ENCODE data around the gene DEUP1. TPM values are rescaled to one million over a fixed set of nuclear protein-coding genes. Genes with fewer than 3 reads are reported as not detected.
"Not testable (repeated sequence)": the region's sequence is repeated elsewhere in the genome, so short reads cannot be mapped to it uniquely, and the experiment has no call there.

DEUP1 gene
- total RNA-seq, 3 donors from 2014 or later (not counting 1 experiment from before 2014, with no cell fraction given), result not detected

GRCh38 chr11:93407777-93408401, 77.3 kb downstream of the DEUP1 start:
- no peaks in the 10 kb centered on the region for H3K27me3 Mint-ChIP-seq (ENCODE audit: low read depth in 2 of 2)
- WGBS (ENCODE audit: insufficient coverage), result 83% methylated on average over 1 of the region's 2 CpGs
- DNase-seq (peak in 1 of 2 donors; percentile 1), ATAC-seq (no peak)
- Histone ChIP-seq H3K4me1 (ENCODE audit: control insufficient read depth, insufficient read depth, low read length) (no peaks in the 10 kb centered on the region), H3K9me3 (ENCODE audit: control insufficient read depth, insufficient read depth, low read length) (no peaks in the 10 kb centered on the region), H3K36me3 (ENCODE audit: control insufficient read depth, insufficient read depth, low read length) (no peaks in the 10 kb centered on the region), H3K4me3 (ENCODE audit: low read length) (no peak overlapping the region), H3K27ac (ENCODE audit: low read length) (no peak overlapping the region), H3K27me3 (ENCODE audit: control insufficient read depth, insufficient read depth, low read length) (no peaks in the 10 kb centered on the region)
- H3K4me1 Mint-ChIP-seq, result no peaks in the 10 kb centered on the region
- intact Hi-C loops (cut with micrococcal nuclease), result no loop called here
- no peaks in the 10 kb centered on the region for H3K36me3 Mint-ChIP-seq
- no peaks in the 10 kb centered on the region for H3K9me3 Mint-ChIP-seq
- no peak overlapping the region for H3K27ac Mint-ChIP-seq
- TF ChIP-seq CTCF (IDR thresholded peaks at IDR 0.05), result no peak
- H3K4me3 Mint-ChIP-seq, result no peak overlapping the region

DNA sequence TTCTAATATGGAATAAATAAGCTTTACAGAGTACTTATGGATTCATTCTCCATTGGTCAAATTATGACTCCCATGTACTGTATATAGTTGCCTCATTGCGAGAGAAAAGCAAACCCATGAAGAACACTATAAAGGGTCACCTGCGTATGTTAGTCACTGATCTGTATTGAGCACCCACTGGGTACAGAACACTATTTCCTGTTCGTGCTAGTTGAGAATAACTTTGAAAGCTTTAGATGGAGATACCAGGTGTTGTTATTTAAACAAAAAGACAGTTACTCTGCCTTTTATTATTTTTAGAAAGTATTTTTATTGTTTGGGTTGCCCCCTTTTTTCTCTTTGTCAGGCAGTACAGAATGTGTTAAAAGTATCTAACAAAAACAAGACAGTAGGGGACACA, 79.9 kb downstream of the DEUP1 start:
- H3K27ac Mint-ChIP-seq, result no peak overlapping the region
- ATAC-seq, result no peak

GRCh38 chr11:93411705-93412104, 81.2 kb downstream of the DEUP1 start:
- H3K27ac Mint-ChIP-seq, result no peak overlapping the region
- H3K9me3 Mint-ChIP-seq, result no peaks in the 10 kb centered on the region
- H3K4me1 Mint-ChIP-seq, result no peaks in the 10 kb centered on the region
- Histone ChIP-seq H3K27ac (ENCODE audit: low read length) (no peak overlapping the region), H3K27me3 (ENCODE audit: control insufficient read depth, insufficient read depth, low read length) (no peaks in the 10 kb centered on the region), H3K9me3 (ENCODE audit: control insufficient read depth, insufficient read depth, low read length) (no peaks in the 10 kb centered on the region), H3K4me3 (ENCODE audit: low read length) (no peak overlapping the region), H3K36me3 (ENCODE audit: control insufficient read depth, insufficient read depth, low read length) (no peaks in the 10 kb centered on the region), H3K4me1 (ENCODE audit: control insufficient read depth, insufficient read depth, low read length) (no peaks in the 10 kb centered on the region)
- no peak for TF ChIP-seq CTCF (IDR thresholded peaks at IDR 0.05)
- no peak for ATAC-seq
- no peaks in the 10 kb centered on the region for H3K36me3 Mint-ChIP-seq
- no peak overlapping the region for H3K4me3 Mint-ChIP-seq
- DNase-seq, result no peak
- intact Hi-C loops (cut with micrococcal nuclease), result no loop called here
- H3K27me3 Mint-ChIP-seq (ENCODE audit: low read depth in 2 of 2), result no peaks in the 10 kb centered on the region

More for the DNA sequence above, 79.9 kb downstream of the DEUP1 start:
- TF ChIP-seq CTCF (IDR thresholded peaks at IDR 0.05), result no peak
- no peaks in the 10 kb centered on the region for H3K27me3 Mint-ChIP-seq (ENCODE audit: low read depth in 2 of 2)
- no peaks in the 10 kb centered on the region for H3K4me1 Mint-ChIP-seq
- WGBS (ENCODE audit: insufficient coverage), result 93% methylated on average over 3 of the region's 3 CpGs
- H3K9me3 Mint-ChIP-seq, result no peaks in the 10 kb centered on the region
- Histone ChIP-seq H3K27ac (ENCODE audit: low read length) (no peak overlapping the region), H3K4me3 (ENCODE audit: low read length) (no peak overlapping the region), H3K27me3 (ENCODE audit: control insufficient read depth, insufficient read depth, low read length) (no peaks in the 10 kb centered on the region), H3K9me3 (ENCODE audit: control insufficient read depth, insufficient read depth, low read length) (no peaks in the 10 kb centered on the region), H3K4me1 (ENCODE audit: control insufficient read depth, insufficient read depth, low read length) (no peaks in the 10 kb centered on the region), H3K36me3 (ENCODE audit: control insufficient read depth, insufficient read depth, low read length) (no peaks in the 10 kb centered on the region)
- H3K36me3 Mint-ChIP-seq, result no peaks in the 10 kb centered on the region
- DNase-seq, result no peak
- intact Hi-C loops (cut with micrococcal nuclease), result no loop called here
- no peak overlapping the region for H3K4me3 Mint-ChIP-seq

GRCh38 chr11:93432247-93432646, 101.7 kb downstream of the DEUP1 start:
- H3K4me3 ChIP-seq (ENCODE audit: low read length), result no peak overlapping the region
- H3K27me3 Mint-ChIP-seq (ENCODE audit: low read depth in 2 of 2), result no peaks in the 10 kb centered on the region
- TF ChIP-seq CTCF (IDR thresholded peaks at IDR 0.05), result no peak

GRCh38 chr11:93443232-93443631, 112.7 kb downstream of the DEUP1 start:
- WGBS (ENCODE audit: insufficient coverage), result 100% methylated on average over 1 of the region's 2 CpGs
- H3K4me1 ChIP-seq (ENCODE audit: control insufficient read depth, insufficient read depth, low read length); H3K4me3 ChIP-seq (ENCODE audit: low read length); H3K4me3 Mint-ChIP-seq; H3K27ac Mint-ChIP-seq; intact Hi-C loops (cut with micrococcal nuclease); H3K36me3 ChIP-seq (ENCODE audit: control insufficient read depth, insufficient read depth, low read length); DNase-seq; H3K9me3 ChIP-seq (ENCODE audit: control insufficient read depth, insufficient read depth, low read length); ATAC-seq; H3K27me3 Mint-ChIP-seq (ENCODE audit: low read depth in 2 of 2); H3K27ac ChIP-seq (ENCODE audit: low read length); H3K36me3 Mint-ChIP-seq; H3K4me1 Mint-ChIP-seq; H3K9me3 Mint-ChIP-seq; H3K27me3 ChIP-seq (ENCODE audit: control insufficient read depth, insufficient read depth, low read length): not testable (repeated sequence)

More at GRCh38 chr11:93432247-93432646, 101.7 kb downstream of the DEUP1 start:
- WGBS (ENCODE audit: insufficient coverage), result 72% methylated on average over 3 of the region's 3 CpGs
- Mint-ChIP-seq H3K27ac (no peak overlapping the region), H3K4me3 (no peak overlapping the region), H3K36me3 (no peaks in the 10 kb centered on the region), H3K4me1 (no peaks in the 10 kb centered on the region), H3K9me3 (peaks cover 3 to 6% of the 10 kb centered on the region in 2 donors)
- DNase-seq (no peak), ATAC-seq (no peak)
- H3K9me3 ChIP-seq (ENCODE audit: control insufficient read depth, insufficient read depth, low read length), result no peaks in the 10 kb centered on the region
- H3K36me3 ChIP-seq (ENCODE audit: control insufficient read depth, insufficient read depth, low read length), result no peaks in the 10 kb centered on the region
- intact Hi-C loops (cut with micrococcal nuclease), result no loop called here
- no peaks in the 10 kb centered on the region for H3K4me1 ChIP-seq (ENCODE audit: control insufficient read depth, insufficient read depth, low read length)
- H3K27ac ChIP-seq (ENCODE audit: low read length), result no peak overlapping the region
- H3K27me3 ChIP-seq (ENCODE audit: control insufficient read depth, insufficient read depth, low read length), result no peaks in the 10 kb centered on the region

All from natural killer cell (primary cell).